Pancreas (tissue), 10 donors: ENCODE measurements around the gene TRIM43B. TPM values are rescaled to one million over a fixed set of nuclear protein-coding genes. Genes with fewer than 3 reads are reported as not detected.
"Not testable (repeated sequence)": the region's sequence is repeated elsewhere in the genome, so short reads cannot be mapped to it uniquely, and the experiment has no call there.

Experiments
- ATAC-seq, 4 donors: fragments of 200-7000 bp; cut with Tn5 transposase; one replicate each; pipeline versions ENCODE4 v1.8.0 to v1.9.1; 2020; ENCODE audit warnings: mild to moderate bottlenecking in 4 of 4, moderate library complexity in 4 of 4
- DNase-seq, 6 donors: peaks; one replicate each; pipeline ENCODE4 v3.0.0-alpha.2; 2020
- FAIRE-seq: peaks from 2 replicates; lab custom pipeline; 2012; peaks lifted over from hg19 to GRCh38; lab: Jason Lieb, UNC
- H3K27ac ChIP-seq, 4 donors: fragments of 200-600 bp; sonication (generic); 1 replicate in 3 of 4; 2 replicates in 1 of 4; pipeline versions ENCODE4 v1.5.0 to v1.8.0; 2020
- H3K27me3 ChIP-seq, 4 donors: fragments of 200-600 bp; one replicate each; pipeline ENCODE4 v1.8.0; 2021
- H3K36me3 ChIP-seq, 3 donors: fragments of 200-600 bp; sonication (generic) in 1 of 3; one replicate each; pipeline versions ENCODE4 v1.5.0 to v1.8.0; 2020 to 2021
- H3K4me1 ChIP-seq, 3 donors: fragments of 200-600 bp; one replicate each; pipeline ENCODE4 v1.8.0; 2021
- H3K4me3 ChIP-seq, 4 donors: fragments of 200-600 bp; sonication (generic) in 2 of 4; one replicate each; pipeline versions ENCODE4 v1.5.0 to v1.8.0; 2020 to 2021
- H3K9me3 ChIP-seq, 4 donors: fragments of 200-600 bp; one replicate each; pipeline ENCODE4 v1.8.0; 2021
- WGBS, 2 donors: extraction: QIAGEN DNeasy Blood & Tissue Kit; methylation state at CpG; one replicate each; pipeline ENCODE4 v1.1.7; 2013; 5-methylcytosine and 5-hydroxymethylcytosine counted together
- intact Hi-C, 3 donors: fragments of 100-400 bp; cut with DNase I; formaldehyde crosslinking; loops; one replicate each; pipeline versions ENCODE4 v1.11.1 to v1.14.2; 2022
- polyA plus RNA-seq, 2 donors: library from polyadenylated mRNA; stranded (reverse); fragments of 200-250 nt; gene quantifications; one replicate each; pipeline ENCODE4 v1.2.3, GENCODE V29; 2013
- total RNA-seq, 6 donors: library from RNA; stranded (reverse); fragmentation: NEBNext Ultra II Directional in 4 of 6; extraction: Animal tissue kit (Norgen Biotek cat#: 25700) in 4 of 6; gene quantifications; one replicate each; pipeline versions ENCODE4 v1.2.1 to v1.2.4, GENCODE V29; 2021 to 2023
- TF ChIP-seq, protein P1 (sequence below), 4 donors: fragments of 200-600 bp; sonication (generic) in 3 of 4; IDR thresholded peaks; one replicate each; pipeline versions ENCODE4 v1.5.0 to v1.8.0; 2021; ENCODE audit warnings: antibody characterized with exemption in 4 of 4
- donor health status: healthy with polysubstance abuse.
- donor health status: DM: no; HTN: no; CAD: no; lungs with moderate emphysema.
- donor health status: DM: no; HTN: no; CAD: no.
- donor health status: control.
- donor health status: control.
- donor health status: Bipolar disorder and iron deficiency.
- donor health status: DM: yes; HTN: yes; CAD: no.
- donor health status: DM: no; HTN: no; CAD: no.
- donor health status: DM: no; HTN: no; CAD: no.
- donor health status: DM: yes; HTN: yes; CAD: no.

TRIM43B gene
- total and polyA plus RNA-seq, 8 donors = not detected

DNA sequence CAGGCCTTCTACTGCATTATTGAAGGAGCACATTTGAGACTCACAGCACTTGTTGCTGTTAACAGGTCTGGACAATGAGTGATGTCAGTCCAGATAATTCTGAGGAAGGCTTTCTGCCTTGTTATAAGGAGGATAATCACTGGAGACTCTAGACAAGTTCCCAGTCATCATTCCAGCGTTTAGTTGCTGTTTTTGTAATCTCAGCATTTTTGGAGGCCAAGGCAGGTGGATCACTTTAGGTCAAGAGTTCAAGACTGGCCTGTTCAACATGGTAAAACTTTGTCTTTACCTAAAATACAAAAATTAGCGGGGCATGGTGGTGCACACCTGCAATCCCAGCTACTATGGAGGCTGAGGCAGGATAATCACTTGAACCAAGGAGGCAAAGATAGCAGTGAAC is 39.6 kb upstream of the TRIM43B start:
- H3K36me3 ChIP-seq = no peaks in the 10 kb centered on the region
- TF ChIP-seq, protein P1, sequence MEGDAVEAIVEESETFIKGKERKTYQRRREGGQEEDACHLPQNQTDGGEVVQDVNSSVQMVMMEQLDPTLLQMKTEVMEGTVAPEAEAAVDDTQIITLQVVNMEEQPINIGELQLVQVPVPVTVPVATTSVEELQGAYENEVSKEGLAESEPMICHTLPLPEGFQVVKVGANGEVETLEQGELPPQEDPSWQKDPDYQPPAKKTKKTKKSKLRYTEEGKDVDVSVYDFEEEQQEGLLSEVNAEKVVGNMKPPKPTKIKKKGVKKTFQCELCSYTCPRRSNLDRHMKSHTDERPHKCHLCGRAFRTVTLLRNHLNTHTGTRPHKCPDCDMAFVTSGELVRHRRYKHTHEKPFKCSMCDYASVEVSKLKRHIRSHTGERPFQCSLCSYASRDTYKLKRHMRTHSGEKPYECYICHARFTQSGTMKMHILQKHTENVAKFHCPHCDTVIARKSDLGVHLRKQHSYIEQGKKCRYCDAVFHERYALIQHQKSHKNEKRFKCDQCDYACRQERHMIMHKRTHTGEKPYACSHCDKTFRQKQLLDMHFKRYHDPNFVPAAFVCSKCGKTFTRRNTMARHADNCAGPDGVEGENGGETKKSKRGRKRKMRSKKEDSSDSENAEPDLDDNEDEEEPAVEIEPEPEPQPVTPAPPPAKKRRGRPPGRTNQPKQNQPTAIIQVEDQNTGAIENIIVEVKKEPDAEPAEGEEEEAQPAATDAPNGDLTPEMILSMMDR (IDR thresholded peaks at IDR 0.05) = no peak
- H3K4me1 ChIP-seq = peaks cover 0 to 9% (median 0%) of the 10 kb centered on the region in 3 donors
- FAIRE-seq = no peak
- H3K4me3 ChIP-seq = no peak overlapping the region
- intact Hi-C loops = no loop called here
- no peak for ATAC-seq
- 83 to 85% methylated on average over 2 of the region's 2 CpGs for WGBS, 2 donors
- no peak for DNase-seq
- no peak overlapping the region for H3K27ac ChIP-seq
- no peaks in the 10 kb centered on the region for H3K27me3 ChIP-seq
- no peaks in the 10 kb centered on the region for H3K9me3 ChIP-seq

DNA sequence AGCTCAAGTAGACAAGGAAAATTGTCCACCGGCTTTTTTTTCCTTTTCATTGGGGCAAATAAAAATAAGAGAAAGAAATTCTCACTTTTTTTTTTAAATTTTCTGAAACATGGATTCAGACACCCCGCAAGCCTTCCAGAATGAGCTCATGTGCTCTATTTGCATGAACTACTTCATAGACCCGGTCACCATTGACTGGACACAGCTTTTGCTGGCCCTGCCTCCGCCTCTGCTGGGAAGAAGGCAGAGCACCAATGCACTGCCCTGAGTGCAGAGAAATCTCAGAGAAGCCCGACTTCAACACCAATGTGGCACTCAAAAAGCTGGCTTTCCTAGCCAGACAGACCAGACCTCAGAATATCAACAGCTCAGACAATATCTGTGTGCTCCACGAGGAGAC is 30.2 kb upstream of the TRIM43B start:
- ATAC-seq = no peak
- H3K27me3 ChIP-seq = no peaks in the 10 kb centered on the region
- no peaks in the 10 kb centered on the region for H3K4me1 ChIP-seq
- no peak overlapping the region for H3K27ac ChIP-seq
- DNase-seq = no peak
- 70 to 74% methylated on average over 6 of the region's 6 CpGs for WGBS, 2 donors
- no peaks in the 10 kb centered on the region for H3K36me3 ChIP-seq
- no peaks in the 10 kb centered on the region for H3K9me3 ChIP-seq
- intact Hi-C loops = no loop called here
- TF ChIP-seq, protein P1 (IDR thresholded peaks at IDR 0.05) = no peak
- H3K4me3 ChIP-seq = no peak overlapping the region
- FAIRE-seq = no peak

DNA sequence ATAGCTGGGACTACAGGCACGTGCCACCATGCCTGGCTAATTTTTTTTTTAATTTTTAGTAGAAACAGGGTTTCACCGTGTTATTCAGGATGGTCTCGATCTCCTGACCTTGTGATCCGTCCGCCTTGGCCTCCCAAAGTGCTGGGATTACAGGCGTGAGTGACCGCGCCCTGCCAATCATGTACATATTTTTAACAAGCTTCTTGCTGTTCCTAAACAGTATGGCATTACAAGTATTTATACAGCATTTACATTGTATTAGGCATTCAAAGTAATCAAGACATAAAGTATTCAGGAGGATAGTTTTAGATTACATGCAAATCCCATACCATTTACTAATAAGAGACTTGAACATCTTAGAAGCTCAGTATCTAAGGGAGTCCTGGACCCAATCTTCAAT is 29.7 kb upstream of the TRIM43B start:
- H3K4me1 ChIP-seq, ATAC-seq, FAIRE-seq, H3K36me3 ChIP-seq, intact Hi-C loops, H3K27me3 ChIP-seq, H3K4me3 ChIP-seq, H3K27ac ChIP-seq, DNase-seq, H3K9me3 ChIP-seq: not testable (repeated sequence)
- WGBS, 2 donors = 77 to 82% methylated on average over 8 of the region's 8 CpGs

DNA sequence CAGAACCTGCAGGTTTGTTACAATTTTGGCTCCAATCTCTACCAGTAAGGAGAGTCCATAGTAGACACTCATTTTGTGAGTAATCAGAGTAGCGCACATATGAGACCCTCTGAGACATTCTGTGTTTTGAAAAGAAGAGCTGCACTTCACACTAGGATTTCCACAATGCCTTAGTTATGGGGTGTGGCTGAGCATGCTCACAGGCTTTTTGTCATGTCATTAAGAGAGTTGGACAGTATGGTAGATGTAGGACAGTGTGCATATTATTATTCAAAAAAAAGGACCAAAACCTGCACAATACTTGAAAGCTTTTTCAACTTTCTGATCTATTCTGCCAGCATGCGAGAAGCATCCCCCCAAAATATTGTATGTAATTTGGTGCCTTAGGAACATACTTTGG is 24.9 kb upstream of the TRIM43B start:
- WGBS, 2 donors = 95 to 97% methylated on average over 2 of the region's 2 CpGs
- Histone ChIP-seq H3K27ac (no peak overlapping the region), H3K4me3 (no peak overlapping the region), H3K36me3 (no peaks in the 10 kb centered on the region), H3K27me3 (no peaks in the 10 kb centered on the region), H3K9me3 (no peaks in the 10 kb centered on the region), H3K4me1 (no peaks in the 10 kb centered on the region)
- DNase-seq (no peak), ATAC-seq (no peak), FAIRE-seq (no peak)
- intact Hi-C loops = no loop called here
- TF ChIP-seq, protein P1 (IDR thresholded peaks at IDR 0.05) = no peak

DNA sequence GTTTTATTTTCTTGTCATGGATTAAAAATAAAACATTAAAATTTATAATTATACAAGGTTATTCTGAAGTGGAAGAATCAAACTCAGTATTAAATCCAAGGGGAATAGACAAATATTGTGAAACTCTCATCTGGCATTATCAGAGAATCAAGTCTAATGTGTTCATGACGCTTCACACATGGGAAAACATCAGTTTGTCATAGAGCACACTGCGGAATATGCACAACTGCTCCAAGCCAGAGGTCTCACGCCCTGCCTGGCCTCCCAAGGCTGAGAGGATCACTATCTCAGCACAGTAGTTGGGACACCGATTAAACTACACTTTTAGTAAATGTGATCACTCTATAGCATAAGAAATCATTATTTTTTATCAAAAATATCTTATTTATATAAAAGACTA is 20.7 kb upstream of the TRIM43B start:
- Histone ChIP-seq H3K9me3 (no peaks in the 10 kb centered on the region), H3K27ac (no peak overlapping the region), H3K36me3 (no peaks in the 10 kb centered on the region), H3K4me1 (peaks cover 0 to 8% (median 7%) of the 10 kb centered on the region in 3 donors), H3K4me3 (no peak overlapping the region), H3K27me3 (no peaks in the 10 kb centered on the region)
- WGBS, 2 donors = 81 to 82% methylated on average over 4 of the region's 4 CpGs
- intact Hi-C loops = no loop called here
- ATAC-seq (no peak), DNase-seq (no peak), FAIRE-seq (no peak)
- TF ChIP-seq, protein P1 (IDR thresholded peaks at IDR 0.05) = no peak
